C4-2B (cell line): Measurements from ENCODE around the gene PTDSS2.

ENCODE experiments used
- ZFX ChIP-seq: fragments of 450-650 bp; IDR thresholded peaks from 2 replicates; pipeline ENCODE4 v1.6.1; 2017
- TF ChIP-seq, protein P1 (sequence below): fragments of 450-650 bp; conservative IDR thresholded peaks from 2 replicates; pipeline ENCODE4 v1.5.1; 2017; ENCODE audit warnings: mild to moderate bottlenecking

DNA sequence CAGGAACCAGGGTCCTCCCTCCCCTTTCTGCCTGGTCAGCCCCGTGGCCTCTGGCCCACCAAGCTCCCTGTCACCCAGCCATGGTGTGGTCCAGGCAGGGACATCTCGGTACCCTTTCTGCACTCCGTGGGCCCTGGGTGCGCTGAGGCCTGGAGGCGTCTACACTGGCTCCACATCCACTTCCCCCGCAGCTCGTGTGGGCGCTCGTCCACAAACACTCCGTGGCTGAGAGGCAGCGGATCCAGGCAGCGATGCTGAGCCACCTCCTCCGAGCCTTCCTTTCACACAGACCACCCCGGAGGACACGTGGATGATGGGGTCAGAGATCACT is 40.8 kb downstream of the PTDSS2 start:
- TF ChIP-seq, protein P1, sequence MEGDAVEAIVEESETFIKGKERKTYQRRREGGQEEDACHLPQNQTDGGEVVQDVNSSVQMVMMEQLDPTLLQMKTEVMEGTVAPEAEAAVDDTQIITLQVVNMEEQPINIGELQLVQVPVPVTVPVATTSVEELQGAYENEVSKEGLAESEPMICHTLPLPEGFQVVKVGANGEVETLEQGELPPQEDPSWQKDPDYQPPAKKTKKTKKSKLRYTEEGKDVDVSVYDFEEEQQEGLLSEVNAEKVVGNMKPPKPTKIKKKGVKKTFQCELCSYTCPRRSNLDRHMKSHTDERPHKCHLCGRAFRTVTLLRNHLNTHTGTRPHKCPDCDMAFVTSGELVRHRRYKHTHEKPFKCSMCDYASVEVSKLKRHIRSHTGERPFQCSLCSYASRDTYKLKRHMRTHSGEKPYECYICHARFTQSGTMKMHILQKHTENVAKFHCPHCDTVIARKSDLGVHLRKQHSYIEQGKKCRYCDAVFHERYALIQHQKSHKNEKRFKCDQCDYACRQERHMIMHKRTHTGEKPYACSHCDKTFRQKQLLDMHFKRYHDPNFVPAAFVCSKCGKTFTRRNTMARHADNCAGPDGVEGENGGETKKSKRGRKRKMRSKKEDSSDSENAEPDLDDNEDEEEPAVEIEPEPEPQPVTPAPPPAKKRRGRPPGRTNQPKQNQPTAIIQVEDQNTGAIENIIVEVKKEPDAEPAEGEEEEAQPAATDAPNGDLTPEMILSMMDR, result no peak
- TF ChIP-seq ZFX, result no peak
